BE2C (cell line): Measurements from ENCODE around the gene NAP1L4.

Source experiments
- DNase-seq: peaks from one replicate; pipeline ENCODE4 v3.0.0-alpha.2; 2020
- H3K27me3 ChIP-seq: fragments of 250-450 bp; sonication (Bioruptor Pico); 2 replicates; pipeline ENCODE4 v1.5.1; 2020; ENCODE audit warnings: mild to moderate bottlenecking
- H3K36me3 ChIP-seq: fragments of 250-450 bp; sonication (Bioruptor Pico); 2 replicates; pipeline ENCODE4 v1.5.1; 2020; ENCODE audit warnings: mild to moderate bottlenecking
- H3K4me1 ChIP-seq: fragments of 250-450 bp; sonication (Bioruptor Pico); 2 replicates; pipeline ENCODE4 v1.5.1; 2020
- H3K4me3 ChIP-seq: 2 replicates; pipeline ENCODE4 v1.5.1; 2011; ENCODE audit warnings: low read depth, low read length
- H3K9me3 ChIP-seq: fragments of 250-450 bp; sonication (Bioruptor Pico); 2 replicates; pipeline ENCODE4 v1.5.1; 2020
- TF ChIP-seq, protein P1 (sequence below): IDR thresholded peaks from 2 replicates; pipeline ENCODE4 v1.5.1; 2012; ENCODE audit warnings: mild to moderate bottlenecking, low read depth, low read length

The NAP1L4 gene

DNA sequence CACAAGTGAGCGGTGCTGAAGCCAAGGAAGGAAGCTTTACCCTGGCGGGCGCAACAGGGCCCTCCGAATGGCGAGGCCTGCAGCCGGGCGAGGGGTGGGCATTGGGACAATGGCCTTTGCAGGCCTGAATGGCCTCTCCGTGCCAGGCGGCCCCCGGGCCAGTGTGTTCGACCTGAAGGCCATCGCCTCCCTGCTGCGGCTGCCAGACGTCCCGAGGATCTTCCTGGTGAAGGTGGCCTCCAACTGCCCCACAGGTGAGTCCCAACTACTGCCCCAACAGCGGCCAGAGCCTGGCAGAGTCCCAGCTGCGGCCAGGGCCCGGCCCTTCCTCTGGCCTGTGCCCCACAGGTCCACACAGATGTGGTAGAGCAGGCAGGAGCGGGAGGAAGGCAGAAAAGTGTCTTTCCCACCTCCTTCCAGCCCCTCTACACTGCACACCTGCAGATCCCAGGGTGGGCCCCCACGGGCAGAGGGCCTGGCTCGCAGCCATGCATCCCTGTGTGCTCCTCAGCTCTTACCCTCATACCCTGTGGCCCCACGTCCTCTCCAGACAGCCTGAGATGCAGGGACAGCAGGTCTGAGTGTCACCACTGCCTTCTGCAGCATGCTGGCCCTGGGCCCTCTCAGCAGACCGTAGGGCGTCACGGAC lies 74.2 kb downstream of the NAP1L4 start:
- Histone ChIP-seq H3K36me3 (no peaks in the 10 kb centered on the region), H3K27me3 (no peaks in the 10 kb centered on the region), H3K9me3 (no peaks in the 10 kb centered on the region), H3K4me1 (peaks cover 12% of the 10 kb centered on the region), H3K4me3 (no peak overlapping the region)
- TF ChIP-seq, protein P1, sequence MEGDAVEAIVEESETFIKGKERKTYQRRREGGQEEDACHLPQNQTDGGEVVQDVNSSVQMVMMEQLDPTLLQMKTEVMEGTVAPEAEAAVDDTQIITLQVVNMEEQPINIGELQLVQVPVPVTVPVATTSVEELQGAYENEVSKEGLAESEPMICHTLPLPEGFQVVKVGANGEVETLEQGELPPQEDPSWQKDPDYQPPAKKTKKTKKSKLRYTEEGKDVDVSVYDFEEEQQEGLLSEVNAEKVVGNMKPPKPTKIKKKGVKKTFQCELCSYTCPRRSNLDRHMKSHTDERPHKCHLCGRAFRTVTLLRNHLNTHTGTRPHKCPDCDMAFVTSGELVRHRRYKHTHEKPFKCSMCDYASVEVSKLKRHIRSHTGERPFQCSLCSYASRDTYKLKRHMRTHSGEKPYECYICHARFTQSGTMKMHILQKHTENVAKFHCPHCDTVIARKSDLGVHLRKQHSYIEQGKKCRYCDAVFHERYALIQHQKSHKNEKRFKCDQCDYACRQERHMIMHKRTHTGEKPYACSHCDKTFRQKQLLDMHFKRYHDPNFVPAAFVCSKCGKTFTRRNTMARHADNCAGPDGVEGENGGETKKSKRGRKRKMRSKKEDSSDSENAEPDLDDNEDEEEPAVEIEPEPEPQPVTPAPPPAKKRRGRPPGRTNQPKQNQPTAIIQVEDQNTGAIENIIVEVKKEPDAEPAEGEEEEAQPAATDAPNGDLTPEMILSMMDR: no peak
- no peak for DNase-seq

DNA sequence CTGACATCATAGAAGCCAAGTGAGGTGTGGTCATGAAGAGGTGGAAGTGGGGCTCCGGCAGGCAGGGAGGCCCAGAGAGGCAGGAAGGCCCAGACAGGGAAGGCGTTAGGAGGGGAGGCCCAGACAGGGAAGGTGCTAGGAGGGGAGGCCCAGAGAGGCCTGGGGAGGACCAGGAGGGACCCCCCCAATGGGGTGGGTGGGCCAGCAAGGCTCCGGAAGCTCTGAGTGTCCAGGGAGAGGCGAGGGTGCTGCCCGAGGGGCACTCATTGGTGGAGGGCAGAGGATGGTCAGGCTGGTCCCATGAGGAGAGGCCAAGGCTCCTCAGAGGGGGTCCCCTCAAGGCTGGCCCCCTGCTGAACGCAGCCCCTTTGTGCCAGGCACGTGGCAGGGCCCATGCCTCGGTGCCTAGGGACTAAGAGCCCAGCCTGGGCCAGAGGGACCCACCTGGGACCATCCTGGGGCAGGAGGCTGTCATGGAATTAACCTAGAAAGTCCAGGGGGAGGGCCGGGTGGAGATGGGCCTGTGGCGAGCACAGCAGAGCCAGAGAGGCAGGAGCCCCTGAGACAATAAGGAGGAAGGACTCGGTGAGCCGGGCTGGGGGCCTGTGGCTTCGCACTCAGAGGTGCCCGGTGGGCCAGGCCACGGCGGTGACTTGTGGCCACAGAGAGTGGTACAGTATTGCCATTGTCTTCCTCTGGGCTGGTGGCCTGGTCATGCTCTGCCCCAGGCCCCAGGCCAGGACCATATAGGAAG lies 75.1 kb downstream of the NAP1L4 start:
- Histone ChIP-seq H3K9me3 (no peaks in the 10 kb centered on the region), H3K27me3 (no peaks in the 10 kb centered on the region), H3K36me3 (no peaks in the 10 kb centered on the region), H3K4me1 (peaks cover 12% of the 10 kb centered on the region), H3K4me3 (no peak overlapping the region)
- no peak for DNase-seq
- TF ChIP-seq, protein P1: no peak

DNA sequence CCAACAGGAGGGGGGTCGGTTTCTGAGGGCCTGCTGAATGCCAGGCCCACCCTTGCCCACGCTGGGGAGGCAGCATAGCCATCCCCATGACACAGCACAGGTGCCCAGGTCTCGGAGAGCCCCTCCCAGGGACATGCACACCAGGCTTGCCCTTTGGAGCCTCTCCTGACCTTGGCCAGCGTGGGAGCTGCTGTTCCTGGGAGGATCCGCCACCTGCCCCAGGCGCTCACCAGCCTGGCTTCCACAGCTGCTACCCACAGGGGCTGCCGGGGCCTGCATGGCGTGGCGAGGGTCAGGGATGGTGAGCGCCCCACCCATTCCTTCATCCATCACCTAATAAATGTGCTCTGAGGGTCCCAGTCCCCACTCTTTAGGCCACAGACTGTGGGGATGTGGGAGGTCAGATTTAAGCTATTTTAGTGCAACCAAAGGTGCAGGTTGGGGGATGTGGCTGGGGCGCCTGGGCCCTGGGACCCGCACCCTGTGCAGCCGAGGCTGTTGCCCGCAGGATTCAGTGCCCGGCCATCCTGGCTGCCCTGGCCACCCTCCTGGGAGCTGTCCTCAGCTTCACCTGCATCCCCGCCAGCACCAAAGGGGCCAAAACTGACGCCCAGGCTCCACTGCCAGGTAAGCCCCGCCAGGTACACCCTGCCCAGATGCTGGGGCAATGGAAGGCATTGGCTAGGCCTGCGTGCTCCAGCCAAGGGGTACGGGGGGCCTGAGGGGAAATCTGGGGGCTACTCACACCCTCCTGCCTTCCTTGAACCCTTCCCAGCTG lies 75.8 kb downstream of the NAP1L4 start:
- TF ChIP-seq, protein P1: no peak
- Histone ChIP-seq H3K27me3 (no peaks in the 10 kb centered on the region), H3K36me3 (no peaks in the 10 kb centered on the region), H3K4me1 (peaks cover 12% of the 10 kb centered on the region), H3K4me3 (no peak overlapping the region), H3K9me3 (no peaks in the 10 kb centered on the region)
- DNase-seq: no peak

DNA sequence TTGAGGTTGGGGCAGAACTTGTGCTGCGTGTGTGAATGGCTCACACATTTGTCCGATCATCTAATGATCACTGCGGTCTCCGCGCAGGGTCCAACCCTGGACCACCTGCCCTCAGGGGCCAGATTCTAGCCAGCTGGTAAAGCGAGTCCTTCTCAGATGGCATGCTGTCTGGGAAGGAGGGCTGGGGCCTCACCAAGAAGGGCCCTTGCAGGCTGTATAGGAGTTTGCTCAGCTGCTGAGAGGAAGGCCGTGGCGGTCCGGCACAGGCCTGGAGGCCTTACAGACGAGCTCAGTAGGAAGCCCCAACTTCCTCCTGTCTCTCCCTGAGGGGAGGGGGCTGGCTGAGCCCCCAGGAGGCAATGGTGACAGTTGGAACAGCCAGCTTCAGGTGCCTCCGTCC lies 76.7 kb downstream of the NAP1L4 start:
- peaks cover 12% of the 10 kb centered on the region for H3K4me1 ChIP-seq
- H3K9me3 ChIP-seq: no peaks in the 10 kb centered on the region
- no peak overlapping the region for H3K4me3 ChIP-seq
- TF ChIP-seq, protein P1: no peak
- no peaks in the 10 kb centered on the region for H3K36me3 ChIP-seq
- no peaks in the 10 kb centered on the region for H3K27me3 ChIP-seq
- no peak for DNase-seq

DNA sequence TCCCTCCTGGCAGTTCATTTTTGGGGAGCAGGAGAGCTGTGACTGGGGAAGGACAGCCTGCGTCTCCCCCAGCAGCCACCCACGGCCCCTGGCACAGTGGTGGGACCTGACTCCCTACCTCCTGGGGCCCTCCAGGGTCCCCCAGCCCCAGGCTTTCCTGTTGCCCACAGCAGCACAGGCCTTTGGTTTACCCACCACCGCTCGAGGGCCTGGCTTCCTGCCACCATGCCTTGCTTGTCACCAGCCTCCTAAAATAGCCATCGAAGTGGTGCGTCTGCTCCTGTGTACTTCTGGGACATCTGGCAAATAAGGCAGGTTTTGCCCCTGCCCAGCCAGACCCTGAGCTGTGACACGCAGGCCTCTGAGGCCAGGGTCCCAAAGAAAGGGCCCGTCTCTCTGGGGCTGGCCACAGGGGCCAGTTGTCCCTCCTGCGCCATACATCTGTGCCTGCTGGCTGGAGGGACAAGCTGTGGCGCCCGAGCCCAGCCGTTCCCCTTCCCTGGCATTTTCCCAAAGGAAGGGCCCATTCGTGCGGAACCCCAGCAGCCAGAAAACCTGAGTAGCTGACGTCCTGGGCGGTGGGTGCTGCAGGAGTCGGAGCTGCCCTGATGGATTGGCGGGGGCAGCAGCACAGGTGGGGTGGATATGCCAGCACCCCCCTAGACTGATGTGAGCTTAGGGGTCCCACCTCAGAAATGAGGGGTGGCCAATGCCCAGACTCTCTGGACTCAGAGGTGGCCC lies 77.5 kb downstream of the NAP1L4 start:
- DNase-seq: peak; percentile 76
- TF ChIP-seq, protein P1: no peak
- H3K4me3 ChIP-seq: no peak overlapping the region
- H3K4me1 ChIP-seq: peaks cover 12% of the 10 kb centered on the region
- H3K27me3 ChIP-seq: no peaks in the 10 kb centered on the region
- H3K36me3 ChIP-seq: no peaks in the 10 kb centered on the region
- no peaks in the 10 kb centered on the region for H3K9me3 ChIP-seq
